ENCODE measurements around the gene C14orf119. TPM values are rescaled to one million over a fixed set of nuclear protein-coding genes. Genes with fewer than 3 reads are reported as not detected.

The C14orf119 gene
- total RNA-seq, 1 donor from 2014 or later = 35.3 TPM

DNA sequence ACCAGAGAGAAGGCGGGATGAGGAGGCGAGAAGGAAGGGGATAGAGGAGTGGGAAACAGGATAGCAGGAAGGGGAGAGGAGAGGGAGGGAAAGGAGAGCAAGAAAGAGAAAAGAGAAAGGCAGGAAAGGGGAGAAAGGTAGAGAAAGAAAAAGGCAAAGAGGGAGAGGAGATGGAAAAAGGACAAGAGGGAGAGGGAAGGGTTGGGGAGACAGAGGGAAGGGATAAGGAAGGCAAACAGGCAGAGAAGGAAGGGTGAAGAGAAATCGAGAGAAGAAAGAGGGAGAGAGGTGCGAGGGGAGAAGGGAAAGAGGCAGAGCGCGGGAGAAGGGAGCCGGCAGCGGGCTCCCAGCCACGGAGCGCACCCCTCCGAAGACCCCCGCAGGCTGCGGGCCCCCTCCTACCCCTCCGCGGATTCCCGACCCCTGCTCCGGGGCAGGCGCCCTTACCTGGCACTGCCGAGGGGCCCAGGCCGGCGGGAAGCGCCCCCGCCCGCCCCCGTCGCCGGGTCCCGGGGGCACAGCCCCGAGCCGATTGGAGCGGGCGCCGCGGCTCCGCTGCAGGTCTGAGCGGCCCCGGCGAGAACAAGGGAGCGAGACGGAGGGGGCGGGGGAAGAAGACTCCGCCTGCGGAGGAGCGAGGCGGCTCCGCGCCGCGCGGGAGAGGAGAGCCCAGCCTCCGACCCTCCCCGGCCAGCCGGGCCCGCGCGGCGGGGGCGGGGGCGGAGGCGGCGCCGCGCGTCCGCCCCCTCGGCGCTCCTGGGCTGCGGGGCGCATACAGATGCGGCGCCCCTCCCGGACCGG lies 38.1 kb upstream of the C14orf119 start, which contains the start of gene CDH24:
CDH24 (minus strand) TSS at position 565 of the 801 bp plus-strand sequence. CDS start 1,787 bp downstream, outside the sequence.
- POLR2A ChIA-PET = interaction anchor here (0.6 to 3.6 kb wide), 16 partner anchors 12 to 487 kb away, joined by 3 to 26 read pairs (median 6); partner anchors contain the start of genes ACIN1, AJUBA, C14orf119 and HAUS4
- peak within 1 kb of the TSS; percentile 13 for H3K27ac Mint-ChIP-seq
- H3K4me3 Mint-ChIP-seq = peak within 1 kb of the TSS; percentile 88
- intact Hi-C loops (cut with micrococcal nuclease) = loop anchor here (1.0 to 10.0 kb wide), 7 partner anchors 35 to 742 kb away; partner anchors contain the start of gene LRP10
- H3K9me3 Mint-ChIP-seq = no peaks in the 10 kb centered on the region
- H3K27me3 Mint-ChIP-seq = peaks cover 2% of the 10 kb centered on the region
- TF ChIP-seq, protein P1, sequence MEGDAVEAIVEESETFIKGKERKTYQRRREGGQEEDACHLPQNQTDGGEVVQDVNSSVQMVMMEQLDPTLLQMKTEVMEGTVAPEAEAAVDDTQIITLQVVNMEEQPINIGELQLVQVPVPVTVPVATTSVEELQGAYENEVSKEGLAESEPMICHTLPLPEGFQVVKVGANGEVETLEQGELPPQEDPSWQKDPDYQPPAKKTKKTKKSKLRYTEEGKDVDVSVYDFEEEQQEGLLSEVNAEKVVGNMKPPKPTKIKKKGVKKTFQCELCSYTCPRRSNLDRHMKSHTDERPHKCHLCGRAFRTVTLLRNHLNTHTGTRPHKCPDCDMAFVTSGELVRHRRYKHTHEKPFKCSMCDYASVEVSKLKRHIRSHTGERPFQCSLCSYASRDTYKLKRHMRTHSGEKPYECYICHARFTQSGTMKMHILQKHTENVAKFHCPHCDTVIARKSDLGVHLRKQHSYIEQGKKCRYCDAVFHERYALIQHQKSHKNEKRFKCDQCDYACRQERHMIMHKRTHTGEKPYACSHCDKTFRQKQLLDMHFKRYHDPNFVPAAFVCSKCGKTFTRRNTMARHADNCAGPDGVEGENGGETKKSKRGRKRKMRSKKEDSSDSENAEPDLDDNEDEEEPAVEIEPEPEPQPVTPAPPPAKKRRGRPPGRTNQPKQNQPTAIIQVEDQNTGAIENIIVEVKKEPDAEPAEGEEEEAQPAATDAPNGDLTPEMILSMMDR (IDR thresholded peaks at IDR 0.05) = no peak
- peaks cover 38% of the 10 kb centered on the region for H3K36me3 Mint-ChIP-seq (ENCODE audit: low read depth)
- H3K4me1 Mint-ChIP-seq = peaks cover 18% of the 10 kb centered on the region
- DNase-seq (peak; percentile 71), ATAC-seq (ENCODE audit: low read depth) (peak; percentile 75)
- CTCF ChIA-PET = interaction anchor here (0.6 to 10.5 kb wide), 31 partner anchors 9 to 667 kb away, joined by 3 to 284 read pairs (median 5); partner anchors contain the start of genes ABHD4, AJUBA, HAUS4 and OXA1L

GRCh38 chr14:23057757-23058653 lies 37.3 kb upstream of the C14orf119 start:
- H3K4me1 Mint-ChIP-seq = peaks cover 18% of the 10 kb centered on the region
- POLR2A ChIA-PET = interaction anchor here (0.6 to 3.6 kb wide), 16 partner anchors 11 to 488 kb away, joined by 3 to 26 read pairs (median 4); partner anchors contain the start of genes ACIN1, AJUBA, C14orf119 and HAUS4
- intact Hi-C loops (cut with micrococcal nuclease) = loop anchor here (1.0 to 10.0 kb wide), 13 partner anchors 11 to 743 kb away; partner anchors contain the start of genes LRP10 and PRMT5

GRCh38 chr14:23058654-23059504 lies 36.4 kb upstream of the C14orf119 start:
- H3K27ac Mint-ChIP-seq = no peak overlapping the region

More at GRCh38 chr14:23057757-23058653, 37.3 kb upstream of the C14orf119 start:
- CTCF ChIA-PET = interaction anchor here (0.6 to 10.5 kb wide), 31 partner anchors 8 to 779 kb away, joined by 3 to 284 read pairs (median 4); partner anchors contain the start of genes ABHD4, AJUBA, HAUS4 and OXA1L
- Mint-ChIP-seq H3K4me3 (peak overlapping the region; percentile 88), H3K9me3 (no peaks in the 10 kb centered on the region), H3K27me3 (peaks cover 2% of the 10 kb centered on the region), H3K27ac (no peak overlapping the region), H3K36me3 (ENCODE audit: low read depth) (peaks cover 46% of the 10 kb centered on the region)
- TF ChIP-seq, protein P1 (IDR thresholded peaks at IDR 0.05) = peak; percentile 58
- ATAC-seq (ENCODE audit: low read depth) (peak; percentile 73), DNase-seq (peak; percentile 80)

More at GRCh38 chr14:23058654-23059504, 36.4 kb upstream of the C14orf119 start:
- TF ChIP-seq, protein P1 (IDR thresholded peaks at IDR 0.05) = no peak
- DNase-seq = no peak
- Mint-ChIP-seq H3K27me3 (peaks cover 2% of the 10 kb centered on the region), H3K36me3 (ENCODE audit: low read depth) (peaks cover 55% of the 10 kb centered on the region), H3K9me3 (no peaks in the 10 kb centered on the region), H3K4me3 (no peak overlapping the region), H3K4me1 (peaks cover 18% of the 10 kb centered on the region)
- intact Hi-C loops (cut with micrococcal nuclease) = loop anchor here (1.0 to 10.0 kb wide), 11 partner anchors 10 to 744 kb away; partner anchors contain the start of genes LRP10 and PRMT5
- ATAC-seq (ENCODE audit: low read depth) = no peak
- ChIA-PET CTCF (interaction anchor here (0.6 to 10.5 kb wide), 24 partner anchors 9 to 780 kb away, joined by 3 to 284 read pairs (median 4); partner anchors contain the start of genes ABHD4, AJUBA, OXA1L and PABPN1), POLR2A (interaction anchor here (0.6 to 3.6 kb wide), 11 partner anchors 10 to 236 kb away, joined by 3 to 26 read pairs (median 7); partner anchors contain the start of genes ACIN1, AJUBA, C14orf119 and PSMB5)
